Stimulated activated CD4-positive, alpha-beta T cell treated with anti-CD3 and anti-CD28 coated beads, Interleukin-12 subunit alpha, Interleukin-12 subunit beta, amount 100 ng/mL, for 24 hours (primary cell): ENCODE measurements around the gene RABL6.
"Not testable (repeated sequence)": the region's sequence is repeated elsewhere in the genome, so short reads cannot be mapped to it uniquely, and the experiment has no call there.

Source experiments
- DNase-seq, 2 experiments: peaks; one replicate each; pipeline ENCODE4 v3.0.0-alpha.2; 2020; ENCODE audit warnings: low read depth in 2 of 2

The RABL6 gene

DNA sequence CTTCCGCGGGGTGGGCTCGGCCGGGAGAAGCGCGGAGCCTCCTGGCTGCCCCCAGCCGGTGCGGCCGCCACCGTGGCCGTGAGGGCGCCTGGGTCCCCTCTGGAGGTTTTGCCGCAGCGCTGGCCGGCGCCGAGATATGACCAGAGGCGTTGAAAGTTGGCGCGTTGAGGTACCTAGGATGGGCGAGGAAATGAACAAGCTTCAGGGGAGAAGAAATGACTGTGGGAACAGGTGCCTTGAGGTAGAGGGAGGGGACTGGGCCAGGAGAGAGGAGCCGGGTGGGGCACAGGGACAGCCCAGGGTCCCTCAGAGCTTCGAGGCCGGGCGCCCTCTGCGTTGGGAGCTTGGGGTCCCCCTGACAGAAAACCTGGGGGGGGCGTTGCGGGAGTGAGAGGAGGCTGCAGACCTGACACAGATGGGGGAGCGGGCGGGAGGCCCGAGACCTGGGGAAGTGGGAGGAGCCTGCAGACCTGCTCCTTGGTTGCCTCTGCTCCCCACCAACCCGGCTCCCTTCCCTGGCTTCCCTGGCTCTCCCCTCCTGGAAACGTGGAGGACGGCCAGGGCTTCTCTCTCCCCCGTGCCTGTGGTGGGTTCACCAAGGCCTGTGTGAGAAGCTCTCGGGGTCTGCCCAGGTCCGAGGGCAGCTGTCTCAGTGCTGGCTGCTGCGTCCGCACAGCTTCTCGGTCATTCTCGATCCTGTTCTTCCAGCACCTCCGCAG, 14.2 kb downstream of the RABL6 start:
- no peak for DNase-seq

DNA sequence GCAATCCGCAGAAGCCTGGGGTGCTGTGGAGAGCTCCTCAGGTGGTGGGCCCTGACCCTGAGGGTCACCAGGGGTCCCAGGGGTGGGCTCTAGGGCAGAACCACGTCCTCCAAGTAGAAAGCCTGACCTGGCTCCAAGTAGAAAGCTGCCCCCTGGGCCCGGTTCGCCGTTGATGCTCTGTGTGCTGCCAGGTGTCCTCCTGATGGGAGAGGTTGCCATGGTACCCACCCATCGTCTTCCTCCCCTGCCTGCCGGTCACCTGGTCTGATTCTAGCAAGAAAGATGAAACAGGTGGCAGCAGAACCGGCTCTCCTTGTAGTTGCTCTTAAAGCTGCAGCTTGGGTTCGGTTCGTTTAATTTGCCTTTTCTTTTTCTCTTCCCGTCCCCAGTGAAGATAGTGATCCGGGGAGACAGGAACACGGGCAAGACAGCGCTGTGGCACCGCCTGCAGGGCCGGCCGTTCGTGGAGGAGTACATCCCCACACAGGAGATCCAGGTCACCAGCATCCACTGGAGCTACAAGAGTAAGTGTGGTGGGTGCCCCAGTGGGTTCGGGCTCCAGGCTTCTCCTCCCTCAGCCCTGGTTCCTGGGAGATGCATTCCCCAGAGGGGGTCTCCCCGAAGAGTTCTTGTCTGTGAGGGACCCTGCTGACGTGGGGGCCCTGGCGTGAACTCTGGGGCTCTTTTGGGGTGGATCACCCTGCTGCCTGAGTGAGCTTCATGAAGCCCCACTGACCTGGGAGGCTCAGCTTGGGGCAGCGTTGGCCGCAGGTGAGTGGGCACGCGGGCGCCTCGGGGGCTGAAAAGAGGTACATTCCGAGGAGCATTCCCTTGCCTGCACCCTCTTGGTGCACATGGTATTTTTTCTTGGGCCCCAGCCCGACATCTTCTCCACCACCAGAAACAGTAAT, 15.6 kb downstream of the RABL6 start:
- no peak for DNase-seq

DNA sequence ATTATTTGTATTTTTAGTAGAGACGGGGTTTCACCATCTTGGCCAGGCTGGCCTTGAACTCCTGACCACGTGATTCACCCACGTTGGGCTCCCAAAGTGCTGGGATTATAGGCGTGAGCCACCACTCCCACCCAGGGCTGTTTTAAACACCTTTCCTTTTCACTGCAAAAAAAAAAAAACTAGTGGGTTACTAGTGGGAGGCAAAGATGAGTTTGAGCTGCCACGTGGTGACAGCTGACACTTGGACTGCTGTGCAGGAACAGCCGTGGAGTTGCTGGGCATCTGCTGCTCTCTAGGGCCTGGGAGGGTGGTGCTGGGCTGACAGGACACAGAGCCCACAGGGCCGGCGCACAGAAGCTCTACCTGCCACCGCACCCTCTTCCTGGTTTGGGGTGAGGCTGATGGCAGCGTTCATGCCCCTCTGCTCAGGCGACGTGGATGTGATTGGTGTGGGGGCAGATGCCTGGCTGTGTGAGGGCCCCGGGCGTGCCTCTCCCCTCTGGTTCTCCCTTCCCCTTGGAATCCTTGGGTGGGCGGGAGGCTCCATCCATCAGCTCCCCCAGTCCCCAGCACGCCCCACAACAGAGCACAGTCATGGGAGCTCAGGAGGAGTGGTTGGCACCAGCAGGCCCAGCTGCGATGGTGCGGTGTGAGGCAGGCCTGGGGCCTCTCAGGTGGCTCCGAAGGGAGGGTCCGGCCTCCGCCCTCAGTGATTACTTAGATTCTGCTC, 16.9 kb downstream of the RABL6 start:
- DNase-seq = no peak

DNA sequence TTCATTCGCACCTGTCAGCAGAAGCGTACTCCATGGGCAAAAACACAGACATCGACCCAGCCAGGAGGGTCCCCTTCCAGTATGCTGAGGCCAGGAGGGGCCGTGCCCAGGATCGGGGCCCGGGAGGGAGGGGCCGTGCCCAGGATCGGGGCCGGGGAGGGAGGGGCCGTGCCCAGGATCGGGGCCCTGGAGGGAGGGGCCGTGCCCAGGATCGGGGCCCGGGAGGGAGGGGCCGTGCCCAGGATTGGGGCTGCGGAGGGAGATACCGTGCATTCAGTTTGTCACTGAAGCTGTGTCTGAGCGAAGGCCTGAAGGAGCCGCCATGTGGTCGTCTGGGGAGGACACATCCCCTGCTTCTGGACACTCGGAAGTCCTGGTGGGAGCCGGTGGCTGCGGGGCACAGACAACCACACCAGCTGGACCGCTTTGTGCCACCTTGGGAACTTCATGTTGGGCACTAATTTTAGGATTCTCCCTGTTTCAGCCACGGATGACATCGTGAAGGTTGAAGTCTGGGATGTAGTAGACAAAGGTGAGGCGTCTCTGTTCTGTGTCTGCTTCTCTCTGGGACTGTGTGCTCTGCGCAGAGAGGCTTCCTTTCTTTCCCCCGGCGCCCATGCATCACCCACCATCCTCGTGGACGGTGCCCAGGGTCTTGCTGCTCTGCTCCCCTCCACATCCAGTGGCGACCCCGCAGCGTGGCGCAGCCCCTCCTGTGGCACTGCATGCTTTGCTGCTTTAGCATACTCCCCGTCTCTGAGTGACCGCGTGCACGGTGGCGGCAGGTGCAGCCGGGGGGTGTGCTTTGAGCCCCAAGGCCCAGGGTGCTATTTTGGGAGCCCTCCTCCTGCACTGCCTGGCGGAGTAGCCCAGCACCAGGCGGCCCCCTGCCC, 17.8 kb downstream of the RABL6 start:
- no peak for DNase-seq

DNA sequence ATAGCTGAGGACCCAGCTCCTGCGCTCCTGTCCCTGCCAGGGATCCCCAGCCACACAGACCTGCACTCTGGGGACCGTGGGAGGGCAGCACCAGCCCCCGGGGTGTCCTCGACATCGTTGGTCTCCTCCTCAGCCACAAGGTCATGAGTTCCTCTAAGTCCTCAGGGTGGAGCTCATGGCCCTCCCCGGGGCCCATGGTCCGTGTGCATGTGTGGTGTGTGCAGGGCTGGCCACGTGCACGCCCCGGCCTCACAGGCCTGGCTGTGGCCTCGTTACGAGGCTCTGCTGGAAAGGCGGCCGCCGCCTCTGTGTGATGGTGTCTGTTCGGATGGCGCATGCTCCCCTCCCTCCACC, 18.4 kb downstream of the RABL6 start:
- no peak for DNase-seq

DNA sequence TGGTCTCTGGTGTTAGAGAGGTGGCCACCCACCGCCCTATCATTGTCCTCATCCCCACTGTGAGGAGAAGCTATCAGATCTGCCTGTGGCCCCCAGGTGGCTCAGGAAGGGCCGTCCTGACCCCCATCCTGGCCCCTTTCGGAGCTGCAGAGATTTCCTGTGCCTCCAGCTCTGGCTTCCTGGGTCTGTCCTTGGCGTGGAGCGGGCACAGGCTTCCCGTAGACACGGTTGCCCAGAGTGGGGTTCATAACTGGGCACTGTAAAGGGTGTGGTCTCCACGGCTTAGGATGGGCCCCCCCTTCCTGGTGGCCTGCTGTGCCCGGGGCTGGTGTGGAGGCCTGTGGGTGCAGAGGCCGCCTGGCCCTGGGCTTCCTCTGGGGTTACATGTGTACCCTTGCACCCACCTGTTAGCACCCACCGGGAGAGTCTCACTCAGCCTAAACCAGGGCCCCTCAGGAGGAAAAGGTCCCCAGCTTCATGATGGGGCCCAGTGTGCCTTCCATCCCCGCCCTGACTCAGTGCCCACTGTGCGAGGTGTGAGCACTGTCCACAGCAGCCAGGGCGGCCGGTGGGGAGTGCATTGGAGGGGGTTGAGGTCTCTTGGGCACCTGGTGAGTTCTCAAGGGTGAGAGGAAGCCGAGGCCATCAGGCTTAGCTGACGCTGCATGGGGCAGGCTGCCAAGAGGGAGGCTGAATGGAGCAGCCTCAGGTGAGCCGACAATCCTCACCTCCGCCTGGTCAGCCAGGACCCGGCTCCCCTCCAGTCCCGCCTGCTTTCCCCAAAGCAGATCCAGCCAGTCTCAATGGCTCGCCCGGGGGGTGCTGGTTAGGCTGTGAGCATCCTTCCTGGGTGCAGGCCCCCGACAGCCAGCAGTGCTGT, 19.2 kb downstream of the RABL6 start:
- no peak for DNase-seq

DNA sequence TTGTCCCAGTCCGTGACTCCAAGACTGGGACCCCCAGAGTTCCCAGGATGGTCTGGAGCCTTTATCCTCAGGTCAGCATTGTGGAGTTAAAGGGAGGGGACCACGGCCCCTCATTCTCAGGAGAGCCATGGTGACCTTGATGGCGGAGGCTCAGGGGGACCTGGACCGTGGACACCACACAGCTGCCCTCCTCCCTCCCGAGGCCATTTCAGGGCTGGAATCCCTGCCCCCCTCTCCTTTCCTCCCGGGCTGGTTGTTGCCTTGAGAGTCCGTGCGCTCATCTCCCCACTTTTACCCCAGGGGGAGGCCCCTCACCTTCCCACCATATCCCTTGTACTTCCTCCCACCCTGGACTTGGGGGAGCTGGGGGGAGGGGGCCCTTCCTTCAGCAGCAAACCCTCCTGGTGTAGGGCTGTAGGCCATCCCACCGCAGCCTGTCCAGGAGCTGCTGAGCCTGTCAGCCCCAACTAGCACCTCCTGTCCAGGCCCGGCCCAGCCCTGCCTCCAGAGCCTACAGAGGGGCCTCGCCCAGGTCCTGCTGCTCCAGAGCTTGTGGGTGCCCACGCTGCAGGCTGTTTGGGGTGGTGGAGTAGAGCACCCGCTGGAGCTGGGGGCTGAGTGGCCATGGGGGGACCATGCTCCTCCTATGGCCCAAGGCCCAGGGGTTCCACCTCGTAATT, 20.2 kb downstream of the RABL6 start:
- no peak for DNase-seq

DNA sequence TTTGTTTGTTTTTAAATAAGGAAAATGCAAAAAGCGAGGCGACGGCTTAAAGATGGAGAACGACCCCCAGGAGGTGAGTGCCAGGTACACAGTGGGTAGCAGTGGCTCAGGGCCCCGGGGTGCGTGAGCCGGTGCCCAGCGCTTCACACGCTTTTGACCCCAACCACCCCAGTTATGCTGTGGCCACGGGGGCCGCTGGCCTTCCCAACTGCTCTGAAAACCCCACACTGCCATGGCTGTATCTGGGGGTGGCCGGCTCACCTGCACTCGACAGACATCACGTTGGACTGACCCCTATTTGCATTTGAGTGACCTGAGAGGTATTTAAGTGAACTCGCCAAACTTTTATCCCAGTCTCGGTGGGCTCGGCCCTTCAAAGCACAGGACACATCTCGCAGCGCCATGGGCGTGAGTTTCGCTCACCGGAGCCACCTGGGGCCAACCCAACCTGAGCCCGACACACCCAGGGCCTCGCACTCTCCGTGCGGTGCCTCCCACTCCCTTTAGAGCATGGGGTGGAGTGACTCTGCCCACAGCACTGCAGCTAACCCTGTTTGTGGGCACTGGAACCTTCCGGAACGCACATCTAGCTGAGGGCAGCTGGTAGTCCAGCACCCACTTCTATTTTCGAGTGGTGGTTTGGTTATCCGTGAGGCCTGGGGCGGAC, 20.9 kb downstream of the RABL6 start:
- DNase-seq = no peak

DNA sequence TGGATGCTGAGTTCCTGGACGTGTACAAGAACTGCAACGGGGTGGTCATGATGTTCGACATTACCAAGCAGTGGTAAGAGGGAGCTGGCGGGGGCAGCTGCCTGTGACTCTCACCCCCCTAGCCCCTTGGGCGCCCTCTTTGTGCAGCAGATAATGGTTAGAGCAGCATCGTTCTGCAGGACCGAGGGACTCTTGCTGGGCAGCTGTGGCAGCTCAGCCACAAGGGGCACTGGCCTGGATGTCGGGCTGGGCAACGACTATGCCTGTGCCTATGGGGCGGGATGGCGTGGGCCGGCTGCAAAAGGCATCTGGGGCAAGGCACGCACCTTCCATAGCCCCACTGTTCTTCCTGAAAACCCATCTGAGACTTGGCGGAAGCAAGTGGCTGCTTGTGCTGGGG, 21.7 kb downstream of the RABL6 start:
- DNase-seq = no peak

DNA sequence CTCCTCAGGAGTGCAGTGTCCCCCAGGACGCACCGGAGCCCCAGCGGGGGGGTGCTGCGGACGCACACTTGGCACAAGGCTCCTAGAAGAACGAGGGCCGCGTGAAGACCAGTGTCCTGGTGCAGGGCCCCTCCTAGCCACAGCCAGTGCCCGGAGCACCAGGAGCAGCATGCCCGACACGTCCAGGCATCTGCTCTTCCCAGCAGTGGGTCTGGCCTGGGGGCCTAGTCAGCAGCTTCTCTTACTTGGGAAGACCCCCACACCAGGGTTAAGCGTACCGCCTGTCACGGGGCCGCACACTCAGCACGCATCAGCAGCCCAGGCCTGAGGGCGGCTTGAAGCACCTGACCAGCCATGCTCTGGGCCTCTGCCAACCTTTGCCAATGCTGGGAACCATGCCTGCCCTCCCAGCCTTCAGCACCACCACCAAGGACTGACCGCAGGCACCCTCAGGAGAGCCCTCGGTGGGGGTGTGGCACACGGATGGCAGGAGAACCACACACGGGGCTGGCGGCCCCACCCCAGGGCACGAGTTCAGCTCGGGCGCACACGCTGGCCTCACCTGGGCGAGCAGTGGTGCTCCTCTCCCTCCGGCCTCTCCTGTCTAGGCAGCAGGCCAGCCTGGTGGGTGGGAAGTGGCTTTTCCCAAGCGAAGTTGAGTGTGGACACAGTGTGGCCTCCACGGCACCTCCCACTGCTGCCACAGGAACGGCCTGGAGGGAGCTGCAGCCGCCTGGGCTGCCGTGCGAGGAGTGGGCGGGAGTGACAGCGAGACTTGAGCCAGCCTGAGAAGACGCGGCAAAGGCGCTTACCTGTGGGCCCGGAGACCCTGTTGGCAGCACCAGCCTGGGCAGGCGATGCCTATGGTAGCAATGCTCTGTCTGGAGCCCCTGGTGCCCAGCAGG, 22.5 kb downstream of the RABL6 start:
- no peak for DNase-seq

DNA sequence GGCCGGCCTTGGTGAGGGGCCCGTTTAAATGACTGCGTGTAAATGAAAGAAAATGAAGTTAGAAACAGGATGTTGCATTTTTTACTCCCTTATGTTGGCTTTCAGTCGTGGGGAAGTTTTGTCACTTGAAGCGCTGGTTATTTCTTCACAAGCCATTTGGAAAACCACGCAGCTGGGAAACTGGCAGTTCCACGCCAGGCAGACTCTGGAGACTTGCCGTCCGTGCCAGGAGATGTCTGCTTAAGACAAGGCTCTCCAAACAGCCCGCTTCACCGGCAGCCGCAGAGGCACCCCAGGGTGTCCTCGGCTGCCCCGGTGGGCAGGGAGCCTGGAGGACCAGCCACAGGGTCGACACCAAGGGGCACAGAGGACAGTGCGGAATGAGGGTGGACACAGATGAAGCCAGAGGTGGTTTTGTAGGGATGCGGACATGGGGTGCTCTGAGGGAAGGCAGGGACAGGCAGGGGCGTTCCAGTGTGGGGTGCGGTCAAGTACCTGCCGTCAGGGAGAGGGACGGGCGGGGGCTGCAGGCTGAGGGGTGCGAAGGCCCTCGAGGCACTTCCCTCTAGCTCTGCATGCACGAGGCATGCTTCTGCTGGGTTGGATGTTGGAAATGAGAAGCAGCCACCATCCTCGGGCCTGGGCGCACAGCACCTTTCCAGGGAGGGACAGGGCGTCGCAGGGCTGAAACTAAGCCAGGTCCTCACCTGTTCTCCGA, 23.4 kb downstream of the RABL6 start:
- DNase-seq = no peak

DNA sequence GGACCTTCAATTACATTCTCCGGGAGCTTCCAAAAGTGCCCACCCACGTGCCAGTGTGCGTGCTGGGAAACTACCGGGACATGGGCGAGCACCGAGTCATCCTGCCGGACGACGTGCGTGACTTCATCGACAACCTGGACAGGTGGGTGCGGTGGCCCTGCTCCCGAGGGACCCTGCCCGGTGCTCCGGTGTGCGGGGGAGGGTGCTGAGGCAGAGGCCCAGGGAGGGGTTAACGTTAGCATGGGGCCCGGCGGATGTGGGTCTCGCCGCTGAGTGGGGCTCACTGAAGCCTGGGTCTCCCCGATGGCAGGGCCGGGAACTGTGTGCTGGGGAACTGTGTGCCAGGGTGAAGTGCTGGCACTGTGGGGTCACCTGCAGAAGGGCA, 24.0 kb downstream of the RABL6 start:
- no peak for DNase-seq

DNA sequence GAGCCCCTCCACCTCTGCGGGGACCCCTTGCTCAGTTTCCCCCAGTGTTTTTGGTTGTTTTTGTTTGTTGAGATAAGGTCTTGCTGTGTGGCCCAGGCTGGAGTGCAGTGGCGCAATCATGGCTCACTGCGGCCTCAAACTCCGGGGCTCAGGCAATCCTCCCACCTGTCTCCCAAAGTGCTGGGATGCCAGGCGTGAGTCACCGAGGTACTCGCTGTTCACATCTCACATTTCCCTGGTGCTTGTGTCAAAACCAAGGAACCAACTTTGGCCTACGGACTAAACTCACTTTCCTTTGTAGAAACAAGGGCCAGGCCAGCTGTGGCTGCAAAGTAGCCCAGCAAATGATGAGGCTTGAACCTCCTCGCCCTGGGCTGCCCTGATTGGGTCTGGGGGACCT, 24.8 kb downstream of the RABL6 start:
- no peak for DNase-seq

DNA sequence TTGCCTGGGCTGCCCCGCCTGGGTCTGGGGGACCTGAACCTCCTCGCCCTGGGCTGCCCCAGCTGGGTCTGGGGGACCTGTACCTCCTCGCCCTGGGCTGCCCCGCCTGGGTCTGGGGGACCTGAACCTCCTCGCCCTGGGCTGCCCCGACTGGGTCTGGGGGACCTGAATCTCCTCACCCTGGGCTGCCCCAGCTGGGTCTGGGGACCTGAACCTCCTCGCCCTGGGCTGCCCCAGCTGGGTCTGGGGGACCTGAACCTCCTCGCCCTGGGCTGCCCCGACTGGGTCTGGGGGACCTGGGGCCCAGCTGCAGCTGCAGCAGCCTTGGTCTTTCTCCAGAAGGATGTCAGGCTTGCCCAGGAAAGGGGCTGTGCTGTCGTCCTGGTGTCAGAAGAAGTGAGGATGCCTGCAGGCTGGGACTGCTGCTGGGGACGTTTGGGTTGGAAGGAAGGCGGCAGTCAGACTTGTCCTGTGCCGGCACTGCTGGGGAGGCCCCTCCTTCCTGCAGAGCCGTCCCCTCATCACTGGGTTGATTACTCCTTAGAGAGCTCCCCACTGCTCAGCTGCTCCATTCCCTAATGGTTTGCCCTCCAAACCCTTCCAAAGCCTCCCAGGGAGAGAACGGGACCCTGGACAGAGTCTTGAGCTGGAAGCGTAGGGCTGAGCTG, 25.8 kb downstream of the RABL6 start:
- DNase-seq = not testable (repeated sequence)

DNA sequence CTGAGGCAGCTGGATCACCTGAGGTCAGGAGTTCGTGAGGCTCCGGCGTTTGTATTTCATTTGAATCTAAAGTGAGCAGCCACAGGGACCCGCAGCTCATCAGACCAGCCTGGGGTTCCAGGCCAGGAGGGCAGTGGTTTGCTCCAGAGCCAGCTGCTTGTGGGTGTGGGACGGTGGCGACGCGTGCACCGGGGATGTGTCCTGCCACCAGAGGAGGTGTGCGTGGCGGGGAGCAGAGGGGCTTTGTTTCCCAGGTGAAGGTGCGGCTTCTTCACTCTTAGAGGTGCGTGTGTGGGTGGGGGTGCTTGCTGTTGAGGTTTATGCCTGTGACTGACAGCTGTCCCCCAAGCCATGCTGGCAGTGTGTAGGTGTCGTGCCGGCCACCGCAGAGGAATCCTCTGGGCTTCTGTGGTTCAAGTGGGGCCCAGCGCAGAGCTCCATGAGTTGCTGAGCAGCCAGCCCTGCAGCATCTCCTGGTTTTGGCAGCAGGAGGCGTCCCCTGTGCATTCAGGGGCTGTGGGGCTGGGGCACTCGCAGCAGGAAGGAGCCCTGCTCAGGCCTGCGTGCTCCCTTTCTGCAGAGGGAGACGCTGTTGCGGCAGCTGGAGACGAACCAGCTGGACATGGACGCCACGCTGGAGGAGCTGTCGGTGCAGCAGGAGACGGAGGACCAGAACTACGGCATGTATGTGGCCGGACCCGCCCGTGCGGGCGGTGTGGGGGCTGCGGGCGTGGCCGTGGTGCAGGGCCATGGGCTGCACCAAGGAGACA, 27.6 kb downstream of the RABL6 start:
- DNase-seq = no peak
